Activated T-cell treated with anti-CD3 and anti-CD28 coated beads, Interleukin-2, amount 50 U/mL, for 24 hours (primary cell): Measurements from ENCODE around the gene PROB1.
"Not testable (repeated sequence)": the region's sequence is repeated elsewhere in the genome, so short reads cannot be mapped to it uniquely, and the experiment has no call there.

Experiments used
- DNase-seq: peaks from one replicate; pipeline ENCODE4 v3.0.0-alpha.2; 2020
- H3K27ac Mint-ChIP-seq: 2 replicates; pipeline ENCODE4 v1.8.0; 2020; ENCODE audit warnings: mild to moderate bottlenecking, mixed read lengths
- H3K27me3 Mint-ChIP-seq: 2 replicates; pipeline ENCODE4 v1.8.0; 2020; ENCODE audit warnings: mixed read lengths
- H3K36me3 Mint-ChIP-seq: 2 replicates; pipeline ENCODE4 v1.8.0; 2020; ENCODE audit warnings: low read depth, mixed read lengths
- H3K4me1 Mint-ChIP-seq: 2 replicates; pipeline ENCODE4 v1.8.0; 2020; ENCODE audit warnings: low read depth, mixed read lengths
- H3K4me3 Mint-ChIP-seq: 2 replicates; pipeline ENCODE4 v1.8.0; 2020; ENCODE audit warnings: mild to moderate bottlenecking, moderate library complexity, mixed read lengths
- H3K9me3 Mint-ChIP-seq: 2 replicates; pipeline ENCODE4 v1.8.0; 2020; ENCODE audit warnings: mixed read lengths

Gene PROB1, protein sequence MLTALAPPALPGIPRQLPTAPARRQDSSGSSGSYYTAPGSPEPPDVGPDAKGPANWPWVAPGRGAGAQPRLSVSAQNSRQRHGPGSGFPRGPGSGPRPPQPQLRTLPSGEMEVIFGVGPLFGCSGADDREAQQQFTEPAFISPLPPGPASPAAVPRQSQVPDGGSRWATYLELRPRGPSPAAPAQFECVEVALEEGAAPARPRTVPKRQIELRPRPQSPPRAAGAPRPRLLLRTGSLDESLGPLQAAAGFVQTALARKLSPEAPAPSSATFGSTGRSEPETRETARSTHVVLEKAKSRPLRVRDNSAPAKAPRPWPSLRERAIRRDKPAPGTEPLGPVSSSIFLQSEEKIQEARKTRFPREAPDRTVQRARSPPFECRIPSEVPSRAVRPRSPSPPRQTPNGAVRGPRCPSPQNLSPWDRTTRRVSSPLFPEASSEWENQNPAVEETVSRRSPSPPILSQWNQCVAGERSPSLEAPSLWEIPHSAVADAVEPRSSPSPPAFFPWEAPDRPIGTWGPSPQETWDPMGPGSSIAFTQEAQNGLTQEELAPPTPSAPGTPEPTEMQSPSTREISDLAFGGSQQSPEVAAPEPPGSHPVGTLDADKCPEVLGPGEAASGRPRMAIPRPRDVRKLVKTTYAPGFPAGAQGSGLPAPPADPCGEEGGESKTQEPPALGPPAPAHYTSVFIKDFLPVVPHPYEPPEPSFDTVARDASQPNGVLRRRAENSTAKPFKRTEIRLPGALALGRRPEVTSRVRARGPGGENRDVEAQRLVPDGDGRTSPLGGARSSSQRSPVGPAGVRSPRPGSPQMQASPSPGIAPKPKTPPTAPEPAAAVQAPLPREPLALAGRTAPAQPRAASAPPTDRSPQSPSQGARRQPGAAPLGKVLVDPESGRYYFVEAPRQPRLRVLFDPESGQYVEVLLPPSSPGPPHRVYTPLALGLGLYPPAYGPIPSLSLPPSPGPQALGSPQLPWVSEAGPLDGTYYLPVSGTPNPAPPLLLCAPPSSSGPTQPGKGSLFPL

DNA sequence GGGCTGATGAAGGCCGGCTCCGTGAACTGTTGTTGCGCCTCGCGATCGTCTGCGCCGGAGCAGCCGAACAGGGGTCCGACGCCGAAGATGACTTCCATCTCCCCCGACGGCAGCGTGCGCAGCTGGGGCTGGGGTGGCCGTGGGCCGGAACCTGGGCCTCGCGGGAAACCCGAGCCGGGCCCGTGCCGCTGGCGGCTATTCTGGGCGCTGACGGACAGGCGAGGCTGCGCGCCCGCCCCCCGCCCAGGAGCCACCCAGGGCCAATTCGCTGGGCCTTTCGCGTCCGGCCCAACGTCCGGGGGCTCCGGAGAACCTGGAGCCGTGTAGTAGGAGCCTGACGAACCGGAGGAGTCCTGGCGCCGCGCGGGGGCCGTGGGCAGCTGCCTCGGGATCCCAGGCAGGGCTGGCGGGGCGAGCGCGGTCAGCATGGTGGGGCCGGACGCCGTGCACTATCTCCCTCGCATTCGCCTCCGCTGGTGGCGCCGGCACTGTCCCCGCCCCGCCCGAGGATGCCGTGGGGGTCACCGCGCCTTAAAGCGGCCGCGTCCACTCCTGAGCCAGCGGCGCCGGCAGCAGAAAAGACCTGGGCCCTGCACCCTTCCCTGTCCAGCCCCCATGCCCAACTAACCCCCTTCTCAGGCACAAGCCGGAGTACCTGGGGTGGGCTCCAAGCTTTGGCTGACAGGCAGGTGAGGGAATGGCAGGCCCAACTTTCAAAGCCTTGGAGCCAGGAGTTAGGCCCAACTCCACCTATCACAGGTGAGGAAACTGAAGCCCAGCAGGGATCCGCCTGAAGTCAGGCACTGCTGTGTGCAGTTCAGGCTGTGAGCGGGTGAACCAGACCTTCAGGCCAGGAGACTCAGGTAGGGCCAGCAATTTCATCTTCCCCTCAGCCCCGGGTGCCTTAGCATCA is at the start of gene PROB1:
Gene PROB1, minus strand, starts transcription at position 451 of the 913 bp plus-strand sequence. Its CDS starts 23 bp downstream, at position 428.
- Mint-ChIP-seq H3K36me3 (peaks cover 44% of the 10 kb centered on the region), H3K4me1 (peaks cover 52% of the 10 kb centered on the region), H3K27ac (peak within 1 kb of the TSS; percentile 84), H3K9me3 (no peaks in the 10 kb centered on the region), H3K27me3 (no peaks in the 10 kb centered on the region), H3K4me3 (peak within 1 kb of the TSS; percentile 90)
- DNase-seq = no peak

DNA sequence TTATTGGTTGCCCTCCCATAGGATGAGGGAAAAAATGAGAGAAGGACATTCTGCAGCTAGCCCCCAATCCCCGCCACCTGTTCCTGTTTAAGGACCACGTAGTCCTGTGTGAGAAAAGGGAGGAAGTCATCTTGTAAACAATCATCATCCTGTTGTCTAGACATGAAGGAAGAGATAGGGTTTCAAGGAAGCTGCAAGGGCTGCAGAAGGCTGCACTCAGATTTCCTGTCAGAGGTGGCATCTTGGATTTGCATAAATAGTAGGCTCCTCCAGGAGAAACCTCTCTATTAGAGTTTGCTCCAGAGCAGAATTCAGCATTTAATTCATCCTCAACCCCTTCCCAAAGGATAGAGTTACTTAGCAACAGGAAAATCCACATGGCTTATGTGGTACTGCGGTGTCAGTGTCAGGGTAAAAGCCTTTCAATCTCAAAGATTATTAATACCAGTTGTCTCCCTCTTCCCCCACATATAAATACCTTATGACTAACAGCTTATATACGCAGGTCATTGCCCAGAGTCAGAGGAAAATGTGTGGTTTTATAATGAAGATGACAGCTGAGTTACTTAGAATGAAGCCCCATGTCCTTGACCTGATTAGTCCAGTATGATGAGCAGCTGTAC is 49.0 kb upstream of the PROB1 start:
- no peak overlapping the region for H3K4me3 Mint-ChIP-seq
- H3K9me3 Mint-ChIP-seq = peaks cover 8% of the 10 kb centered on the region
- DNase-seq = peak; percentile 37
- peaks cover 89% of the 10 kb centered on the region for H3K4me1 Mint-ChIP-seq
- peaks cover 9% of the 10 kb centered on the region for H3K36me3 Mint-ChIP-seq
- peak overlapping the region; percentile 87 for H3K27ac Mint-ChIP-seq
- H3K27me3 Mint-ChIP-seq = no peaks in the 10 kb centered on the region

DNA sequence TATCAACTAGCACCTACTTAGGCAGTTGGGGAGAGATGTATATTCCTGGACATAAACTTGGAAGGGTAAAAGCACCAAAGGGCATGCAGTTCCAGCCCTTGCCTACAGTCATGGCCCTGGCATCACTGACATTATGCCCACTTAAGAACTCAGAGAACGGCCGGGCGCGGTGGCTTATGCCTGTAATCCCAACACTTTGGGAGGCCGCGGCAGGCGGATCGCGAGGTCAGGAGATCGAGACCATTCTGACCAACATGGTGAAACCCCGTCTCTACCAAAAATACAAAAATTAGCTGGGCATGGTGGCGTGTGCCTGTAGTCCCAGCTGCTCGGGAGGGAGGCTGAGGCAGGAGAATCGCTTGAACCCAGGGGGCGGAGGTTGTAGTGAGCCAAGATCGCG is 45.5 kb upstream of the PROB1 start:
- Mint-ChIP-seq H3K36me3 (peaks cover 29% of the 10 kb centered on the region), H3K4me1 (peaks cover 73% of the 10 kb centered on the region), H3K27ac (peak overlapping the region; percentile 99)
- not testable (repeated sequence) for H3K4me3 Mint-ChIP-seq, H3K27me3 Mint-ChIP-seq, DNase-seq, H3K9me3 Mint-ChIP-seq

DNA sequence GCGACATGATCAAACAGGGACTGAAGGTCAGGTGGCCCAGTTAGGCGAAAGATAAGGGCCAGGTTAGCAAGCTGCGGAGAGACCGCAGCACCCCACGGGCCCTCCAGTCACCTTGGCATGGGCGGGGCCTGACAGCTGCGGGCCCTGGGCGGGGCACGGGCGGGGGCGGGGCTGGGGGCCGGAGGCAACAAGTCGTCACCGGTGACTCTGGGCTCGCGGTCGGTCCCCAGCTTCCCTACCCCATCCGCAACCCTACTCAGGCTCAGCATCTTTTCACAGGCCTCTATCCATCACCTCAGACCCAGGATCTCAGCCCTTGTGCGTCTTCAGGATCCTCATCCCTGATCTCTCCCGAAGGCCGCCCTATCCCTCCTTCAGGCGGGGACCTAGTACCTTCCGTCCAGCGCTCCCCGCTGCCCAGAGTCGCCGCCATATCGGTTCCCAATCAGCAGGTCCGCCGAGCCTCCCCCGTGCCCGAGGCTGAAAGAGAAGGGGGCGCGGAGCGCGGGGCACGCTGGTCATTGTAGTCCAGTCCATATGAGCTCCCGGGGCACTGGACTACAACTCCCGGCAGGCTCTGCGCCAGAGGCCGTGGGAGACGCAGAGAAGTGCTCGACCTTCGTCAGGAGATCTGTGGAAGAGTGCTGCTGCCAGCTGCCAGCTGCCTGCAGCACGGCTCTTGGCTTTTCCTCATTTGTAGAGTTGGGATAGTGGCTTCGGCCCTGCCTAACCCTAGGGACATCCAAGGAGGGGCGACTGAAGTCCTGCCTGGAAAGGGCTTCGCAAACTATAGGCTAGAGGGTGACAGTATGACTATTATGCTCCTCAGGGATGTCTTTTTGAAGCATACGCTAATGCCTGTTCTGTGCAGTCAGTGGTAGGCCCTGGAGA is 44.4 kb upstream of the PROB1 start, which contains the start of gene DNAJC18:
Gene DNAJC18, minus strand, starts transcription at position 513 of the 891 bp plus-strand sequence. Its CDS starts 80 bp downstream, at position 433.
- peak; percentile 94 for DNase-seq
- H3K27ac Mint-ChIP-seq = peak within 1 kb of the TSS; percentile 99
- peaks cover 37% of the 10 kb centered on the region for H3K36me3 Mint-ChIP-seq
- peak within 1 kb of the TSS; percentile 94 for H3K4me3 Mint-ChIP-seq
- no peaks in the 10 kb centered on the region for H3K27me3 Mint-ChIP-seq
- H3K9me3 Mint-ChIP-seq = no peaks in the 10 kb centered on the region
- peaks cover 63% of the 10 kb centered on the region for H3K4me1 Mint-ChIP-seq

DNA sequence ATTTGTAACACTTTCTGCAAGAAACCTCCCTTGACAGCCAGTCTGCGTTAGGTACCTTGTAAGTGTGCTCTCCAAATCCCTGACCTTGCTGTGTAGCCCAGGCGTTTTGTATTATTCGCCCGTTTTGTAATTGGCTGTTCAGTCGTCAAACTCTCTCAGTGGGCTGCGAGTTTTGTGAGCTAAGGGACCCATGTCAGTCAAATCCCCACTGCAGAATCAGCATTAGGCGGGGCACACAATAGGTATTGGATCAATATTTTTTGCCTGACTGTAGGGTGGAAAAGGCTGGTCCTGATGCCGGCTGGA is 43.8 kb upstream of the PROB1 start:
- Mint-ChIP-seq H3K4me3 (peak overlapping the region; percentile 94), H3K9me3 (no peaks in the 10 kb centered on the region), H3K4me1 (peaks cover 57% of the 10 kb centered on the region), H3K27me3 (no peaks in the 10 kb centered on the region), H3K36me3 (peaks cover 37% of the 10 kb centered on the region), H3K27ac (peak overlapping the region; percentile 99)
- no peak for DNase-seq

DNA sequence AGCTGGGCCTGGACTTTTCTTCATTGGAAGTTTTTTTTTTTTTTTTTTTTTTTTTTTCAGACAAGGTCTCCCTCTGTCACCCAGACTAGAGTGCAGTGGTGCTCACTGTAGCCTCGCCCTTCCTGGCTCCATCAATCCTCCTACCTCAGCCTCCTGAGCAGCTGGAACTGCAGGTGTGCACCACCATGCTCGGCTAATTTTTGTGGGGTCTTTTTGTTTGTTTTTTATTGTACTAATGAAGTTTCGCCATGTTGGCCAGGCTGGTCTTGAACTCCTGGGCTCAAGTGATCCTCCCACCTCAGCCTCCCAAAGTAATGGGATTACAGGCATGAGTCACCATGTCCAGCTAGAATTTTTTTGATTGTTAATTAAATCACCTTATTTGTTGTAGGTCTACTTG is 40.8 kb upstream of the PROB1 start:
- peak; percentile 12 for DNase-seq
- no peaks in the 10 kb centered on the region for H3K27me3 Mint-ChIP-seq
- H3K9me3 Mint-ChIP-seq = no peaks in the 10 kb centered on the region
- no peak overlapping the region for H3K4me3 Mint-ChIP-seq
- no peak overlapping the region for H3K27ac Mint-ChIP-seq
- peaks cover 44% of the 10 kb centered on the region for H3K36me3 Mint-ChIP-seq
- peaks cover 39% of the 10 kb centered on the region for H3K4me1 Mint-ChIP-seq

DNA sequence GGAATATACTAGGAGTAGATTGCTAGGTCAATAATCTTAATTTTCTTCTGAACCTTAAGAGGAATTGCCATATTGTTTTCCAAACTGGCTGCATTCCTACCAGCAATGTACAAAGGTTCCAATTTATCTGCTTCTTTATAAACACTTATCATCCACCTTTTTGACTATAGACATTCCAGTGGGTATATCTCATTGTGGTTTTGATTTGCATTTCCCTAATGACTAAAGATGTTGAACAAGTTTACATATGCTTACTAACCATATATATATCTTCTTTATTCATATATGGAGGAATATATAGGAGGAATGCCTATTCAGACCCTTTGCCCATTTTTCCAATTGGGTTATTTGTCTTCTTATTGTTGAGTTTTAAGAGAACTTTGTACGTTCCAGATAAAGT is 36.8 kb upstream of the PROB1 start:
- DNase-seq = no peak

DNA sequence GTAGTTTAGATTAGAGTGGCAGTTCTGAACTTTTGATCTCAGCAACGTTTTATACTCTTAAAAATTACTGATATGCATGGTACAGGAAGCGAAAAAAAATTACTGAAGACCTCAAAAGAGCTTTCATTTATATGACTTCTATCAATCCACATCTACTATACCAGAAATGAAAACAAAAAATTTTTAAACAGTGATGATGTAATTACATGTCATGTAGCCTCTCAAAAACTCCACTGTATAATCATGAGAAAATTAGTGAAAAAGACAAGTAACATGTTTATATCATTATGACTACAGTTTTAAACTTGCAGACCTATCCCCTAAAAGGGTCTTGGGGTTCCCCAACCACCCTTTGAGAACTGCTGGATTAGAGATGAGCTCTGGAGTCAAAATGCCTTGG is 35.1 kb upstream of the PROB1 start:
- H3K36me3 Mint-ChIP-seq = peaks cover 56% of the 10 kb centered on the region

More for the DNA sequence above, 36.8 kb upstream of the PROB1 start:
- H3K9me3 Mint-ChIP-seq = no peaks in the 10 kb centered on the region
- no peak overlapping the region for H3K27ac Mint-ChIP-seq
- no peaks in the 10 kb centered on the region for H3K27me3 Mint-ChIP-seq
- peaks cover 54% of the 10 kb centered on the region for H3K36me3 Mint-ChIP-seq
- H3K4me3 Mint-ChIP-seq = no peak overlapping the region
- H3K4me1 Mint-ChIP-seq = peaks cover 16% of the 10 kb centered on the region

DNA sequence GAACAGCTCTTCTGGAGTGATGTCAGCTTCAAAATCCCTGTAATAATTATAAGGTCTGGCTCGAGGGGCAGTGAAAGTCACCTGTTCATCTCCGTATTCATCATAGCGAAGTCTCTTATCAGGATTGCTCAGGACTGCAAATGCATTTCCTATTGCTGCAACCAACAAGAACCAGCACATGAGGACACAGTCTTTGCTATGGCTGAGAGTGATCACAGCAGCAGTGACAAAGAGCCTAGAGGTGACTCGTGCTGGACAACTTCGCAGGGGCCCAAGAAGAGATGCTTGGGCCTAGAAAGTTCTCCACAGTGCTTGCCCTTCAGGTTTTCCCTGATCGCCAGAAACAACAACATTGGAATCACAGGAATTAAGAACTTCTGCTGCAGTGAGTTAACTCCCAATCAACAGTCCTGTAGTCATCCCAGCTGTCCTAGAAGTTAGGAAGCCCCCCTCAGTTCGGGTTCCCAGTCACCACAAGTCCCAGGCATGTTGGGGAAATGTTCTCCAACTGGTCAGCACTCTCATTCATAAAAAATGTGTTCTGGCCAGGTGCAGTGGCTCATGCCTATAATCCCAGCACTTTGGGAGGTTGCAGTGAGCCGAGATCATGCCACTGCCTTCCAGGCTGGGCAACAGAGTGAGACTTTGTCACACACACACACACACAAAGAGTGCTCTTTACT is 31.4 kb upstream of the PROB1 start:
- no peak overlapping the region for H3K27ac Mint-ChIP-seq
- peak; percentile 6 for DNase-seq

More for the DNA sequence above, 35.1 kb upstream of the PROB1 start:
- peaks cover 16% of the 10 kb centered on the region for H3K4me1 Mint-ChIP-seq
- DNase-seq = no peak
- no peaks in the 10 kb centered on the region for H3K27me3 Mint-ChIP-seq
- peak overlapping the region; percentile 57 for H3K27ac Mint-ChIP-seq
- no peak overlapping the region for H3K4me3 Mint-ChIP-seq
- H3K9me3 Mint-ChIP-seq = no peaks in the 10 kb centered on the region

DNA sequence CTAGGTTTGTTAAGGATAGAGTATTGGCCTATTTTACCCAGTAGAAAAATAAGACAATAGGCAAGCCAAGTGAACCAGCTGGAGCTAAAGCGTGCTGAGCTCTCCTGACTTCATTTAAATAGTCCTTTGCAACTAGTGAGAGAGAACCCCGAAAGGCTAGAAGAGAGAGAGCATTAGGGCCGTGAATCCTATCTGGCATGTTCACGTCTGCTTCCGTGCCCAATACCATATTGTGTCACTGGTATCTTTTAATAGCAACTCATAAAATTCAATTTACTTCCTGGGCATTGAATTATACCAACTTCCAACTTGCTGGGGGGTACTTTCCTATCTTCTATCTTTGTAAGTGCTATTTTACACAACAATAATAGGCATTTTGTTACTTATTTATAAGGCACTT is 30.6 kb upstream of the PROB1 start:
- Mint-ChIP-seq H3K4me3 (no peak overlapping the region), H3K4me1 (peaks cover 13% of the 10 kb centered on the region), H3K36me3 (peaks cover 76% of the 10 kb centered on the region), H3K27me3 (no peaks in the 10 kb centered on the region), H3K27ac (no peak overlapping the region), H3K9me3 (no peaks in the 10 kb centered on the region)
- DNase-seq = peak; percentile 2

More for the DNA sequence above, 31.4 kb upstream of the PROB1 start:
- Mint-ChIP-seq H3K9me3 (no peaks in the 10 kb centered on the region), H3K36me3 (peaks cover 73% of the 10 kb centered on the region), H3K27me3 (no peaks in the 10 kb centered on the region), H3K4me3 (no peak overlapping the region), H3K4me1 (peaks cover 19% of the 10 kb centered on the region)

DNA sequence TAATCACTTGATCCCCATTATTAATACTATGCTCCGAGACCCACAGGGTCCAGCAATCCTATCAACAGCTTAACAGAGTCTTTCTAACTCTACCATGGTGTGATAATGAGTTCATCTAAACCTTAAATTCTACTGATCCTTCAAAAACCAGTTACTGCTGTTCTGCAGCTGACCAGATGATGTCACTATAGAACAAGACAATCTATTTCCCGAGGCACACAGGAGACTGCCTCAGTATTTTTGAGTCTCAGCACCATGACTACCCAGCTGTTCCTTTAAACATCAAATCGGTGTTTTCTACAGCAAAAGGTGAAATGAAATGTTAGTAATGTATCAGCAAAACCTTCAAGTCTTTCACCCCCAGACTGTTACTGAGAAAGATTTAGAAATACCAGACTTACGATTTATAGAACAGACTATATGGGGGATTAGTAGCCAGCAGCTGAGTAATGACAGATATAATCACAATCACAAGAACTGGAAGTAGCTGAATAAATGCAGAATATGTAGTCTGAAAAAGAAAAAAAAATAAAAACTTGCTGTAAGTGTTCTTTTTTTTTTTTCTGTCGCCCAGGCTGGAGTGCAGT is 27.5 kb upstream of the PROB1 start:
- H3K4me1 Mint-ChIP-seq = peaks cover 11% of the 10 kb centered on the region
- no peaks in the 10 kb centered on the region for H3K9me3 Mint-ChIP-seq
- no peaks in the 10 kb centered on the region for H3K27me3 Mint-ChIP-seq
- peak; percentile 25 for DNase-seq
- peak overlapping the region; percentile 64 for H3K27ac Mint-ChIP-seq
- no peak overlapping the region for H3K4me3 Mint-ChIP-seq
- H3K36me3 Mint-ChIP-seq = peaks cover 84% of the 10 kb centered on the region
